DOHH2 (cell line): Measurements from ENCODE around the gene KCNJ4.

Experiments
- EZH2phosphoT487 ChIP-seq: fragments of 200-600 bp; sonication (generic); IDR thresholded peaks from 2 replicates; pipeline ENCODE4 v1.6.1; 2017; ENCODE audit warnings: borderline replicate concordance, mild to moderate bottlenecking, antibody characterized with exemption, low read length, moderate library complexity, mixed read lengths
- TF ChIP-seq, protein P1 (sequence below): fragments of 200-600 bp; sonication (generic); IDR thresholded peaks from one replicate; pipeline ENCODE4 v1.5.1; 2014; ENCODE audit warnings: antibody characterized with exemption, mild to moderate bottlenecking, low read depth, low read length; ENCODE audit not compliant: poor library complexity, severe bottlenecking

DNA sequence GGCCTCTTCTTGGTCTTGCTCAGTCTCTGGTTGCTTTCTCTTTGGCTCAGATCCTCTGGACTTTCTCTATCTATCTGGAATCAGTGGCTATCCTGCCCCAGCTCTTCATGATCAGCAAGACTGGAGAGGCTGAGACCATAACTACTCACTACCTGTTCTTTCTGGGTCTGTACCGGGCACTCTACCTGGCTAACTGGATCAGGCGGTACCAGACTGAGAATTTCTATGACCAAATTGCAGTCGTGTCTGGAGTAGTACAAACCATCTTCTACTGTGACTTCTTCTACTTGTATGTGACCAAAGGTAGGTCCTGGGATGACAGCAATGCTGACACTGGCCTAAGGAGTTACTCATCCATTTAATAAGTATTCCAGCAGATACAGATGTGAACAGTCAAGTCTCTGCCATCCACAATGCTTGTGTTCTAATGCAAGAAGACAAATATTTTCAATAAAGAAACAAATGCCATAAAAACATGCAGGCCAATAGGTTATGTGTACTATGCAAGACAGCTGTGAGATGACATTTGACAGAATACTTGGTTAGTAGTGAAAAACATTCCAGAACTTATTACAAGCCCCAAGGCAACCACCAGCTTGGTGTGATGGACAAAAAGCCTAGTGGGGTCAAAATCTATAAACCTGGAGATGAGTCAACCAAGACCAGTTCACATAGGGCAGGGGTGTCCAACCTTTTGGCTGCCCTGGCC lies 26.3 kb upstream of the KCNJ4 start:
- TF ChIP-seq, protein P1, sequence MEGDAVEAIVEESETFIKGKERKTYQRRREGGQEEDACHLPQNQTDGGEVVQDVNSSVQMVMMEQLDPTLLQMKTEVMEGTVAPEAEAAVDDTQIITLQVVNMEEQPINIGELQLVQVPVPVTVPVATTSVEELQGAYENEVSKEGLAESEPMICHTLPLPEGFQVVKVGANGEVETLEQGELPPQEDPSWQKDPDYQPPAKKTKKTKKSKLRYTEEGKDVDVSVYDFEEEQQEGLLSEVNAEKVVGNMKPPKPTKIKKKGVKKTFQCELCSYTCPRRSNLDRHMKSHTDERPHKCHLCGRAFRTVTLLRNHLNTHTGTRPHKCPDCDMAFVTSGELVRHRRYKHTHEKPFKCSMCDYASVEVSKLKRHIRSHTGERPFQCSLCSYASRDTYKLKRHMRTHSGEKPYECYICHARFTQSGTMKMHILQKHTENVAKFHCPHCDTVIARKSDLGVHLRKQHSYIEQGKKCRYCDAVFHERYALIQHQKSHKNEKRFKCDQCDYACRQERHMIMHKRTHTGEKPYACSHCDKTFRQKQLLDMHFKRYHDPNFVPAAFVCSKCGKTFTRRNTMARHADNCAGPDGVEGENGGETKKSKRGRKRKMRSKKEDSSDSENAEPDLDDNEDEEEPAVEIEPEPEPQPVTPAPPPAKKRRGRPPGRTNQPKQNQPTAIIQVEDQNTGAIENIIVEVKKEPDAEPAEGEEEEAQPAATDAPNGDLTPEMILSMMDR, result no peak
- TF ChIP-seq EZH2phosphoT487, result no peak
